GM12874 (cell line): Measurements from ENCODE around the gene UGT2A2.

ENCODE experiments used
- TF ChIP-seq, protein P1 (sequence below): IDR thresholded peaks from 2 replicates; pipeline ENCODE4 v1.5.1; 2011; ENCODE audit warnings: low read depth, mild to moderate bottlenecking, control low read depth, low read length, moderate library complexity; ENCODE audit not compliant: insufficient read depth

The UGT2A2 gene

DNA sequence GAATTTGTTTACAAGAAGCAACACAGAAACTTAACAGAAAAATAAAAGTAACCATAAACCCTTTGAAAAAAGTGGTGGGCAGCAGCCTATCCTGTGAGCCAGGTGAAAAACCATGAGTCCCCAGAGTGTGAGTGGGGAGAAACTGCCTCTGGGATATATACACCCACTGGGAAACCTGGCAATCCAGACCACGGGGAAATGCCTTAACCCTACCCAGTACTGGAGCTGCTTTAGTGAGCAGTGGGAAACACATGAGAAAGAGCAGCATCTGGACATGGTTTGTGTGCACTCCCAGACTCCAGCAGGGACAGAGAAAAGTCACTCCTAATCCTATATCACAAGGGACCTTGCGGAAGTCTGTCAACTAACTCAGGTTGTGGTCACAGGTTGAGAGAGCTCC, 39.4 kb downstream of the UGT2A2 start:
- TF ChIP-seq, protein P1, sequence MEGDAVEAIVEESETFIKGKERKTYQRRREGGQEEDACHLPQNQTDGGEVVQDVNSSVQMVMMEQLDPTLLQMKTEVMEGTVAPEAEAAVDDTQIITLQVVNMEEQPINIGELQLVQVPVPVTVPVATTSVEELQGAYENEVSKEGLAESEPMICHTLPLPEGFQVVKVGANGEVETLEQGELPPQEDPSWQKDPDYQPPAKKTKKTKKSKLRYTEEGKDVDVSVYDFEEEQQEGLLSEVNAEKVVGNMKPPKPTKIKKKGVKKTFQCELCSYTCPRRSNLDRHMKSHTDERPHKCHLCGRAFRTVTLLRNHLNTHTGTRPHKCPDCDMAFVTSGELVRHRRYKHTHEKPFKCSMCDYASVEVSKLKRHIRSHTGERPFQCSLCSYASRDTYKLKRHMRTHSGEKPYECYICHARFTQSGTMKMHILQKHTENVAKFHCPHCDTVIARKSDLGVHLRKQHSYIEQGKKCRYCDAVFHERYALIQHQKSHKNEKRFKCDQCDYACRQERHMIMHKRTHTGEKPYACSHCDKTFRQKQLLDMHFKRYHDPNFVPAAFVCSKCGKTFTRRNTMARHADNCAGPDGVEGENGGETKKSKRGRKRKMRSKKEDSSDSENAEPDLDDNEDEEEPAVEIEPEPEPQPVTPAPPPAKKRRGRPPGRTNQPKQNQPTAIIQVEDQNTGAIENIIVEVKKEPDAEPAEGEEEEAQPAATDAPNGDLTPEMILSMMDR, result no peak

DNA sequence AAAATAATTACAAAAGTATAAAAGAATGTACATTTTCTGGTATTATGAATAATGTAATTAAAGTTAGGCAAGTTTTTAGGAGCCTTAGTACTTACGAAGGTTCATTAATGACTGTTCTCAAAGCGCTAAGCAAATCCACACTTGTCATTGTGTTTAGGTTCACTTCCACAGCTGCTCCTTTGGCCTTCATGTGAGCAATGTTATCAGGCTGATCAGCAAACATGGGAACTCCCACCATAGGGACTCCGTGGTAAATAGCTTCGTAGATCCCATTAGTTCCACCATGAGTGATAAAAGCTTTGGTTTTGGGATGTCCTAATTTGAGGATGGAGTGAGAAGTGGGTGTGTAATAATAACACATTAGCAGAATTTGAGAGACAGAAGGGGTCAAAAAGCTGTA, 45.1 kb downstream of the UGT2A2 start:
- TF ChIP-seq, protein P1, result no peak

DNA sequence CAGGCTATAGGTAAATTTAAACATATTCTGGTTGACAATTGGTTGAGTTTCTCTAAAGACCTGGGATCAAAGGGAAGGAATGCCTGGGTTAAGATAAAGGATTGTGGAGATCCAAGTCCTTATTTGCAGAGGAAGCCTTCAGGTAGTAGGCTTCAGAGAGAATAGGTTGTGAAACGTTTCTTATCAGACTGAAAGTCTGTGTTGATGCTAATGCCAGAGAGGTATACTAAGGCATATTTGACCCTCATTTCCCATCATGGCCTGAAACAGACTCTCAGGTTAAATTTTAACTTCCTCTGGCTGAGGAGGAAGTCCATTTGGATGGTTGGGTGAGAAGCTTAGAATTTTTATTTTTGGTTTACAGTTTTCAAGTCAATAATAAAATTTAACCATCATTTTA, 48.1 kb downstream of the UGT2A2 start:
- TF ChIP-seq, protein P1, result no peak

DNA sequence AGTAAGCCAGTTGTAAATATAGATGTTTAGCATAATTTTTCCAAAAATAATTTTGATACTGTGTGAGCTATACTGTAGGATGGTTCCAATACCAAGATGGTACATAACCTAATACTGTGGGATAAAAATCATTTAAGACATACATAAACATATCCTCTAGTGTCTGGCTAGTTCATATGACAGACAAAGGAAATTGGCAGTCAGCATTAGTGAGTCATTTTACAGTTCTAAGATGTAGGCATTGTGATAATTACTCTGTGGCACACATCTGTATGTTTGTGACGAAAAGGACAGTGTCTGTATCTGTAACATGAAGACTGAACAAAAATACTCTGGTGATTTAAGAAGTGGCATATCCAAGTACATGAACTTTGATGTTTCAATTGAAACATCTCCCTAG, 49.6 kb downstream of the UGT2A2 start:
- TF ChIP-seq, protein P1, result no peak

DNA sequence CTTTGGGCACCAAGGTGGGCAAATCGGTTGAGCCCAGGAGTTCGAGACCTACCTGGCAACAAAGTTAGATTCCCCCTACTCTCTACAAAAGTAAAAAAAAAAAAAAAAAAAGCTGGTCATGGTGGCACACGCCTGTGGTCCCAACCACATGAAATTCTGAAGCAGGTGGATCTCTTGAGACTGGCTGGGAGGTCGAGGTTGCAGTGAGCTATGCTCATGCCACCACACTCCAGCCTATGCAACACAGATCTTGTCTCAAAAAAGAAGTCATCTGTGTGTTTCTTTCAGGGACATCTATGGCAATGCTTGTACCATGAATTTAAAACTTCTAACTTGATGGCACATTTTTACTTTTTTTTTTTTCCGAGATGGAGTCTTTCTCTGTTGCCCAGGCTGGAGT, 55.3 kb downstream of the UGT2A2 start:
- TF ChIP-seq, protein P1, result no peak

DNA sequence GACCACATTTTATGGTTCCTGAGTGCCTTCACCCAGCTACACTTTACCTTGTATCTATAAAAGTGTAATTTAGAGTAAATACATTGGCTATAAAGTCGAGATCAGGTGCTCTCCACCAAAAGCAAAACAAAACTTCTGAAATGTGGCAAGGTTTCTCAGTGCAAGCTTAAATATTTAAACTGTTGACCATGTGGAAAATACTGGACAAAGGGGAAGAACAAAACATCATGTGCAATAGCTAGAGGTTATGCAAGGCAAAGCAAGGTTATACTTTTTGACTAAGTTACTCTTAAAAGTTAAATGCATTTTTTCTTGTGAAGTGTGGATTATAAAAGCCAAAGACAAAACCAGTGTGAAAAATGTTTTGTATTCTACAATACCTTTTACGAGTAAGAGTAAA, 55.9 kb downstream of the UGT2A2 start:
- TF ChIP-seq, protein P1, result no peak

DNA sequence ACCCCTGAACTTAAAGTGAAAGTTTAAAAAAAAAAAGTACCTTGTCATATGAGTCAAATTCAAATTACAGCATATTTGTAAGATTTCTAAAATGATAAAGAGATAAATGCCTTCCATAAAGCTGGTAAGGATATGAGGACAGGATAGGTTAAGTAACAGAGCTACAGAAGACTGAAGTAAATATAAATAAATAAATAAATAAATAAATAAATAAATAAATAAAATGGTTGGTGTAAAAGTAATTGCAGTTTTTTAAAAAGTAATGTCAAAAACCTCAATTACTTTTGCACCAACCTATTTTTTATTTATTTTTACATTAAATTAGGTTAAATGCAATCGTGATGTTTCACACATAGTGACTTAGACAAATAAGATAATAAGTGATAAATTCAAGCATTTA, 62.2 kb downstream of the UGT2A2 start:
- TF ChIP-seq, protein P1, result no peak
